GM13977 (cell line): Measurements from ENCODE around the gene OPA1.

ENCODE experiments used
- DNase-seq: peaks from one replicate; pipeline ENCODE4 v3.0.0; 2012; ENCODE audit warnings: low spot score
- in situ Hi-C: fragments of 300-500 bp; cut with MboI; formaldehyde crosslinking; loops from one replicate; pipeline ENCODE4 v1.12.0; 2022; ENCODE audit warnings: low sequenced_read_pairs, low pct_unique_long_range_greater_than_20kb, mixed read lengths, inconsistent platforms; ENCODE audit not compliant: unreplicated experiment
- TF ChIP-seq, protein P1 (sequence below): IDR thresholded peaks from 2 replicates; pipeline ENCODE4 v1.5.1; 2012; ENCODE audit warnings: mild to moderate bottlenecking, control low read depth; ENCODE audit not compliant: insufficient read depth; ENCODE audit errors: extremely low read depth, missing control alignments

OPA1 gene

DNA sequence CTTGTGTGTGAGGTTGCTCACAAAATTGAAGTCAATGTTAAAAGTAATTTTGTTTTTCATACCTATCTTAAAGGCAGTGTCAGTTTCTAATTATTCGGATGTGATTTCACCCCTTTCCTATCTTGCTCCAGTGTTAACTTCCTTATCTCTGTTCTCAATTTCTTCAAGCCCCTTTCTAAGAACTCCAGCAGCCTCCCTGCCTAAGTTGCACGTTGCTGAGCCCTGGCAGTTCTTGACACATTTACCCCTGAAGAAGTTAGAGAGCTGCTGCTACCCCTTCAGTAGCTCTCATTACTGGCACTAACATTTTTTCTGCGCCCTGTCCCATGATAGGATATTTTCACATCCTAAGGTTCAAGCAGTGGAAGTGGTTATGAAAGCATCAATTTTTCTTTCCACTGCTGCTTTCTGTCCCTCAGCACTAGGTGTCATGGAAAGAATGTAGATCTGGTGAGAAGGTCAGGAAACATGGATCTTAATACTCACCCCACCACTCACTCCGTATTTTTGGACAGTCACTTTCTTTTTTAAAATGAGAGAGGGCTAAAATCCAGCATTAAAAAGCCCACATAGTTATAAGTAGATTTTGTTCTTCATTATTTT is 62.9 kb downstream of the OPA1 start:
- in situ Hi-C loops: loop anchor here (25.0 kb wide), 1 partner anchor 656 kb away; no protein-coding TSS in a partner anchor
- DNase-seq: no peak
- TF ChIP-seq, protein P1, sequence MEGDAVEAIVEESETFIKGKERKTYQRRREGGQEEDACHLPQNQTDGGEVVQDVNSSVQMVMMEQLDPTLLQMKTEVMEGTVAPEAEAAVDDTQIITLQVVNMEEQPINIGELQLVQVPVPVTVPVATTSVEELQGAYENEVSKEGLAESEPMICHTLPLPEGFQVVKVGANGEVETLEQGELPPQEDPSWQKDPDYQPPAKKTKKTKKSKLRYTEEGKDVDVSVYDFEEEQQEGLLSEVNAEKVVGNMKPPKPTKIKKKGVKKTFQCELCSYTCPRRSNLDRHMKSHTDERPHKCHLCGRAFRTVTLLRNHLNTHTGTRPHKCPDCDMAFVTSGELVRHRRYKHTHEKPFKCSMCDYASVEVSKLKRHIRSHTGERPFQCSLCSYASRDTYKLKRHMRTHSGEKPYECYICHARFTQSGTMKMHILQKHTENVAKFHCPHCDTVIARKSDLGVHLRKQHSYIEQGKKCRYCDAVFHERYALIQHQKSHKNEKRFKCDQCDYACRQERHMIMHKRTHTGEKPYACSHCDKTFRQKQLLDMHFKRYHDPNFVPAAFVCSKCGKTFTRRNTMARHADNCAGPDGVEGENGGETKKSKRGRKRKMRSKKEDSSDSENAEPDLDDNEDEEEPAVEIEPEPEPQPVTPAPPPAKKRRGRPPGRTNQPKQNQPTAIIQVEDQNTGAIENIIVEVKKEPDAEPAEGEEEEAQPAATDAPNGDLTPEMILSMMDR: no peak

DNA sequence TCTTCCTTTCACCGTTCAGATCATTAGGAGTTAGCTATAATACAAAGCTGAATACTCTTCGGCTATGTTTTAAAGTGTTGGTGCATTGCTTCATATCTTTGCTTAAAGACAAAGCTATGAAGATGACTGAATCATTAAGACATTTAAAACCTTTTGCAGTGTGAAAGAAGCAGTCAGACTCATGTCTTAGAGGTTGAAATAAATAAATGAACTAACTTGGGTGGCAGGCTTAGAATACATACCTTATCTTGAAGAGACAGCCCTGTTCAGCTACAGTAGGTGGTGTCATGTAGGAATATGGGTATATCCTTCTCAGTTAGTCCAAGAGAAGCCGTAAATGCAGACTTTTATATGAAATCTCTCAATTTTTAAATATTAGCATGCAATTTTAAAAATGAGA is 63.4 kb downstream of the OPA1 start:
- in situ Hi-C loops: loop anchor here (25.0 kb wide), 1 partner anchor 656 kb away; no protein-coding TSS in a partner anchor
- TF ChIP-seq, protein P1: no peak

DNA sequence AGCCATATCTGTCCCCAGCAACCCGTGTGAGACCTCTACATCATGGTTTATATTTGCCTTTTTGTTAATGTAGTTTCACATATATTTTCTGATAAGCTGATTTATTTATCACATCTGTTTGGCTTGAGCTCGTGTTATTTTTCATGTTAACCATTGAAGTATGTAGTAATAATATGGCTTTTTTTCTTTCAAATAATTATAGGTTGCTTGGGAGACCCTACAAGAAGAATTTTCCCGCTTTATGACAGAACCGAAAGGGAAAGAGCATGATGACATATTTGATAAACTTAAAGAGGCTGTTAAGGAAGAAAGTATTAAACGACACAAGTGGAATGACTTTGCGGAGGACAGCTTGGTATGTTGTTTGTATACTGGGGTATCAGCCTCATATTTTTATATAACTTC is 63.9 kb downstream of the OPA1 start:
- TF ChIP-seq, protein P1: no peak
- in situ Hi-C loops: loop anchor here (25.0 kb wide), 1 partner anchor 655 kb away; no protein-coding TSS in a partner anchor

More for the DNA sequence above, 63.4 kb downstream of the OPA1 start:
- no peak for DNase-seq

DNA sequence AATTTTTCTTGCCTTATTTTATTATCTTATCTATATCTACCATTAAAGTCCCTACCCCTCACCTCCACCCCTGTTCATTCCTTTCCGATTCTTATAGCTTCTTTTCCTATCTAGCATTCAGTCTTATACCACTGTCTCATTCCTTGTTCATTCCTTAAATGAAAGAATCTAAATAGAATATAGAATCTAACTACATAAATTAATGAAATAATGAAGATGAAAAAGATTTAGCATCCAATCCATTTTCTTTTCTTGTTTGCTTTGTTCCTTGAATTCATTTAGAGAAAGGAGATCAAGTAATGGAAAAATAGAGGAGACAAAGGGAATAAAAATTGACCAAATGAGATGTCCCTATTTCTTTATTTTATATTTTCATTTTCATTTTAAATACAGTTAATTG is 67.2 kb downstream of the OPA1 start:
- no peak for DNase-seq
- in situ Hi-C loops: loop anchor here (25.0 kb wide), 1 partner anchor 652 kb away; no protein-coding TSS in a partner anchor
- TF ChIP-seq, protein P1: no peak

More for the DNA sequence above, 63.9 kb downstream of the OPA1 start:
- DNase-seq: no peak

DNA sequence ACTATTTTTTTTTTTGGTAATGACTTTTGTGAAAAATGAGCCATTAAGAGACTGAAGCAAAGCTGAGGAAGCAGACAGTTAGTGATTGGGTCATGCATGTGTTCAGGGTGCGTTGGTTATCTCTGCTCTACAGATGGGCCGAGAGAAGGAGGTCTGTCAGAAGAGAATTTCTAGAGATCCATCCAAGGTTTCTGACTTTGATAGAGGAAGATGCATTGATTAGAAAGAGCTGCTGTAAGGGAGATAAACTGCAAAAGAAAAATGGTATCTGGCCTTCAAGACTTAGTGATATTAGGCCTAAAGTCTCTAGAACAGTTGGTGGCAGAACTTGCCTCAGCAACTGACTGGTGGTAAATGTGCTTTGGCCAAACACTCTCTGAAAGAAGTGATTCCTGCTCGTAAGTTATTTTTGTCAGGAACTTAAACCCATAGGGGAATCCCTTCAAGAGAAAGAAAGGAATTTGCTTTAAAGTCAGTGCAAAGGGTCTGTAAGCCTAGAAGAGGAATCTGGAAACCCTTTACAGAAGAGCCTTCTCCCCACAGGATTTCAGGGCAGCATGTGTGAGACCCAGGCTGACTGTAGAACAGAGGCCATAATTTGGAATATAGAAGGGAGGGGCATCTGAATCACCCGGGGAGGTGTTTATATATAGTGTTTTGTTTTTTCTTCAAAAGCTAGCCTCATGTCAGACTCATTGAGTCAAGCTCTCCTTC is 67.8 kb downstream of the OPA1 start:
- no peak for DNase-seq
- TF ChIP-seq, protein P1: no peak
- in situ Hi-C loops: loop anchor here (25.0 kb wide), 1 partner anchor 651 kb away; no protein-coding TSS in a partner anchor

DNA sequence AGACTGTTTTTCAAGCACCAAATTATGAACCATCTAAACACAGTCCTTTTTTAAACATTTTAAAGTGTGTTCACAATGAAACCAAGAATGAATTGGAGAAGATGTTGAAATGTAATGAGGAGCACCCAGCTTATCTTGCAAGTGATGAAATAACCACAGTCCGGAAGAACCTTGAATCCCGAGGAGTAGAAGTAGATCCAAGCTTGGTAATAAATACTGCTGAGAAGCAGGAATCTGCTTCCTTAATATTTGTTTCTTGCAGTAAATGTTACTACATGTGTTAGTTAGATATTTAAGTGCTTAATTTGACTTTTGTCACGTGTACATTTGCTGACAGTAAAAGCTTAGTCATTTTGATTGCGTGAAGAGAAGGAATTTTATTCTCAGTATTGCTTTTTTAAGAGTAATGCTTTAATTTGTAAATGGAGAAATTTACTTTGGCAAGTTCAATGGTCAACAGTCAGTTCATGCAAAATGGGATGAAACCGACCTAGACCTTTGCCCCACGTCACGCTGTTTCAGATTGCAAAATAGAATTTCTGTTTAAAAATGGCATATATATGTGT is 69.8 kb downstream of the OPA1 start:
- TF ChIP-seq, protein P1: no peak
- DNase-seq: no peak
- in situ Hi-C loops: loop anchor here (25.0 kb wide), 1 partner anchor 649 kb away; no protein-coding TSS in a partner anchor
